HepG2 (cell line): ENCODE data around the gene PLD3. TPM values are rescaled to one million over a fixed set of nuclear protein-coding genes. Genes with fewer than 3 reads are reported as not detected.

Experiments
- ATAC-seq: fragments of 200-7000 bp; cut with Tn5 transposase; 3 replicates; pipeline ENCODE4 v1.9.1; 2020; ENCODE audit warnings: mild to moderate bottlenecking, moderate library complexity
- BruUV-seq: library from RNA; stranded (reverse); fragments of 400-500 nt; replicated peaks from 2 replicates; lab custom pipeline; 2021; lab: Mats Ljungman, UMichigan
- CTCF ChIA-PET: fragments of 300-600 bp; formaldehyde crosslinking; extraction: SDS; loops from one replicate; lab custom pipeline; 2021; ENCODE audit warnings: low total read pairs, inconsistent platforms, low intra/inter-chr PET ratio; lab: Yijun Ruan, JAX
- POLR2A ChIA-PET: fragments of 350-600 bp; sonication (Branson Sonifier 250); formaldehyde crosslinking; loops from one replicate; lab custom pipeline; 2020; ENCODE audit warnings: antibody characterized with exemption, inconsistent platforms; lab: Yijun Ruan, JAX
- DNase-seq: peaks from one replicate; pipeline ENCODE4 v3.0.0-alpha.2; 2015; ENCODE audit warnings: low spot score
- FAIRE-seq: peaks from 3 replicates; lab custom pipeline; 2011; peaks lifted over from hg19 to GRCh38; lab: Jason Lieb, UNC
- H2AFZ ChIP-seq: one replicate; pipeline ENCODE4 v1.6.1; 2011; ENCODE audit warnings: low read length, inconsistent platforms
- H3K27ac ChIP-seq: fragments of 300-600 bp; 3 replicates; pipeline ENCODE4 v1.8.0; 2011; ENCODE audit warnings: mixed run types, mild to moderate bottlenecking, mixed read lengths, low read length, inconsistent platforms; ENCODE audit not compliant: insufficient read depth; ENCODE audit errors: extremely low read length
- H3K27me3 ChIP-seq, 2 experiments: fragments of 200-600 bp in 1 of 2; 2 replicates in 1 of 2; 3 replicates in 1 of 2; pipeline versions ENCODE4 v1.6.0 to v1.8.0; 2011; ENCODE audit warnings: low read length in 2 of 2, mild to moderate bottlenecking in 2 of 2, moderate library complexity in 2 of 2, inconsistent platforms in 1 of 2; ENCODE audit not compliant: insufficient read depth in 2 of 2, control insufficient read depth in 1 of 2
- H3K36me3 ChIP-seq, 2 experiments: fragments of 200-600 bp in 1 of 2; replicated peaks in 1 of 2; 2 replicates in 1 of 2; 3 replicates in 1 of 2; pipeline versions ENCODE4 v1.5.1 to v1.8.0; 2011; ENCODE audit warnings: low read length in 2 of 2, inconsistent platforms in 1 of 2; ENCODE audit not compliant: insufficient read depth in 2 of 2, control insufficient read depth in 1 of 2
- H3K4me1 ChIP-seq: 2 replicates; pipeline ENCODE4 v1.5.1; 2012; ENCODE audit warnings: low read length, inconsistent platforms; ENCODE audit not compliant: insufficient read depth
- H3K4me2 ChIP-seq: 2 replicates; pipeline ENCODE4 v1.6.0; 2011; ENCODE audit warnings: low read depth, low read length, inconsistent platforms
- H3K4me3 ChIP-seq, 3 experiments: fragments of 200-600 bp in 1 of 3; sonication (generic), shearing (Covaris generic) in 1 of 3; replicated peaks in 1 of 3; 2 replicates each; pipeline ENCODE4 v1.5.1; 2011 to 2016; ENCODE audit warnings: low read length in 3 of 3, inconsistent platforms in 2 of 3, low read depth in 2 of 3, mild to moderate bottlenecking in 2 of 3, control low read depth in 1 of 3, mixed read lengths in 1 of 3; ENCODE audit not compliant: insufficient read depth in 1 of 3
- H3K79me2 ChIP-seq: one replicate; pipeline ENCODE4 v1.6.1; 2011; ENCODE audit warnings: low read length, inconsistent platforms; ENCODE audit not compliant: insufficient read depth
- H3K9ac ChIP-seq: 2 replicates; pipeline ENCODE4 v1.6.0; 2011; ENCODE audit warnings: mild to moderate bottlenecking, low read depth, low read length, inconsistent platforms; ENCODE audit not compliant: insufficient read depth
- H3K9me3 ChIP-seq: 2 replicates; pipeline ENCODE4 v1.5.1; 2012; ENCODE audit warnings: mild to moderate bottlenecking, low read length
- H4K20me1 ChIP-seq: 2 replicates; pipeline ENCODE4 v1.6.0; 2011; ENCODE audit warnings: inconsistent platforms, mild to moderate bottlenecking, low read length, moderate library complexity; ENCODE audit not compliant: insufficient read depth
- GABPA ChIP-seq, 2 experiments: IDR thresholded peaks; 2 replicates each; pipeline ENCODE4 v1.6.1; 2011 to 2016; ENCODE audit warnings: low read depth in 2 of 2, low read length in 1 of 2, missing biosample characterization in 1 of 2, missing genetic modification characterization in 1 of 2
- HMGA1 ChIP-seq: sonication (generic); formaldehyde crosslinking; conservative IDR thresholded peaks from 2 replicates; pipeline ENCODE4 v1.4.0; 2020; ENCODE audit warnings: missing genetic modification reagents
- PAX8 ChIP-seq: sonication (generic); formaldehyde crosslinking; IDR thresholded peaks from 2 replicates; pipeline ENCODE4 v1.8.0; 2022; ENCODE audit warnings: mild to moderate bottlenecking, missing genetic modification reagents, borderline replicate concordance
- PHF5A ChIP-seq: IDR thresholded peaks from one replicate; pipeline ENCODE4 v1.6.1; 2018; ENCODE audit warnings: low read depth, missing genetic modification reagents; ENCODE audit not compliant: unreplicated experiment
- SMAD1 ChIP-seq: sonication (generic); formaldehyde crosslinking; IDR thresholded peaks from 2 replicates; pipeline ENCODE4 v1.4.0; 2020; ENCODE audit warnings: missing genetic modification reagents, low read depth, mild to moderate bottlenecking, borderline replicate concordance
- ZBTB46 ChIP-seq: sonication (generic); formaldehyde crosslinking; IDR thresholded peaks from 2 replicates; pipeline ENCODE4 v1.4.0; 2020; ENCODE audit warnings: mild to moderate bottlenecking, missing genetic modification reagents, borderline replicate concordance
- ZNF136 ChIP-seq: sonication (generic); formaldehyde crosslinking; IDR thresholded peaks from 2 replicates; pipeline ENCODE4 v1.8.1; 2022; ENCODE audit warnings: low read depth, mild to moderate bottlenecking, moderate library complexity, missing genetic modification reagents
- ZNF629 ChIP-seq: sonication (generic); formaldehyde crosslinking; conservative IDR thresholded peaks from 2 replicates; pipeline ENCODE4 v1.5.0; 2020; ENCODE audit warnings: missing genetic modification reagents
- ZNF720 ChIP-seq: sonication (generic); formaldehyde crosslinking; IDR thresholded peaks from 2 replicates; pipeline ENCODE4 v1.4.0; 2020; ENCODE audit warnings: missing genetic modification reagents
- ZNF841 ChIP-seq: sonication (generic); formaldehyde crosslinking; IDR thresholded peaks from 2 replicates; pipeline ENCODE4 v1.8.1; 2023; ENCODE audit warnings: missing genetic modification reagents, borderline replicate concordance
- WGBS: methylation state at CpG from one replicate; pipeline ENCODE4 v1.1.6; 2017; ENCODE audit warnings: low lambda C conversion rate; 5-methylcytosine and 5-hydroxymethylcytosine counted together
- in situ Hi-C: cut with HindIII; loops from 2 replicates; pipeline ENCODE4 v1.10.0; 2017; ENCODE audit warnings: low pct_unique_long_range_greater_than_20kb; ENCODE audit not compliant: extremely low pct_ligation_motif_present
- intact Hi-C: fragments of 100-400 bp; cut with micrococcal nuclease; formaldehyde crosslinking; loops from one replicate; pipeline ENCODE4 v1.10.0; 2022; ENCODE audit not compliant: unreplicated experiment
- polyA plus RNA-seq, 8 experiments: library from polyadenylated mRNA; depleted of rRNA in 3 of 8; stranded (reverse) in 7 of 8; unstranded in 1 of 8; fragments of >200 nt; fragmentation: Illumina TruSeq in 4 of 8; extraction: Trizol in 4 of 8; gene quantifications; 2 replicates each; pipeline versions ENCODE4 v1.2.1 to v1.2.3, GENCODE V29; 2011 to 2016; ENCODE audit warnings: low read depth in 4 of 8, missing spikeins in 1 of 8, mixed read lengths in 1 of 8; ENCODE audit not compliant: insufficient read depth in 1 of 8
- total RNA-seq, 5 experiments: library from RNA; depleted of rRNA; stranded (reverse); fragments of >200 nt; fragmentation: Illumina TruSeq; extraction: Trizol; gene quantifications; 2 replicates each; pipeline ENCODE4 v1.2.3, GENCODE V29; 2016; ENCODE audit warnings: low read depth in 1 of 5
- TF ChIP-seq, protein P1 (sequence below): fragments of 450-650 bp; IDR thresholded peaks from 2 replicates; pipeline ENCODE4 v1.6.1; 2016
- TF ChIP-seq, protein P2 (sequence below): sonication (generic); formaldehyde crosslinking; IDR thresholded peaks from 2 replicates; pipeline ENCODE4 v1.5.0; 2020; ENCODE audit warnings: mild to moderate bottlenecking, missing genetic modification reagents, moderate library complexity

Gene PLD3
- total and polyA plus RNA-seq, 2 of the 13 experiments (the other 11 are each of a cell fraction or from before 2014, with no cell fraction given): 45.7 to 164 TPM

GRCh38 chr19:40362160-40362559 is 13.7 kb downstream of the PLD3 start:
- BruUV-seq: no TSS peak
- ATAC-seq: no peak
- no peak overlapping the region for H3K4me3 ChIP-seq
- POLR2A ChIA-PET: no interaction called here
- no peaks in the 10 kb centered on the region for H3K9me3 ChIP-seq
- peaks cover 7% of the 10 kb centered on the region for H3K4me1 ChIP-seq
- H2AFZ ChIP-seq: no peak overlapping the region
- in situ Hi-C loops: no loop called here
- H4K20me1 ChIP-seq: no peaks in the 10 kb centered on the region
- 88% methylated on average over 3 of the region's 3 CpGs for WGBS
- intact Hi-C loops: no loop called here
- no peak overlapping the region for H3K27ac ChIP-seq
- no peak overlapping the region for H3K9ac ChIP-seq
- DNase-seq: no peak
- peaks cover 1 to 2% of the 10 kb centered on the region in 2 experiments; a peak in 2 of 5 replicates for H3K36me3 ChIP-seq
- no peaks in the 10 kb centered on the region for H3K27me3 ChIP-seq
- H3K79me2 ChIP-seq: no peaks in the 10 kb centered on the region
- no peak overlapping the region for H3K4me2 ChIP-seq
- CTCF ChIA-PET: no interaction called here
- FAIRE-seq: no peak
- TF ChIP-seq ZNF841 (CRISPR knock-in tag) (no peak), ZNF629 (CRISPR knock-in tag) (peak; percentile 75)

- DNase-seq: no peak
- Histone ChIP-seq H3K27me3 (no peaks in the 10 kb centered on the region), H3K4me3 (no peak overlapping the region), H3K79me2 (no peaks in the 10 kb centered on the region), H3K9ac (no peak overlapping the region), H3K27ac (no peak overlapping the region), H2AFZ (no peak overlapping the region), H3K9me3 (no peaks in the 10 kb centered on the region), H4K20me1 (no peaks in the 10 kb centered on the region), H3K36me3 (peaks cover 1 to 8% of the 10 kb centered on the region in 2 experiments; a peak in 3 of 5 replicates), H3K4me2 (no peak overlapping the region), H3K4me1 (peaks cover 1% of the 10 kb centered on the region; the same call in 1 of the 2 replicates)
- FAIRE-seq: no peak
- 93% methylated on average over 5 of the region's 5 CpGs for WGBS
- in situ Hi-C loops: no loop called here
- ChIA-PET POLR2A (no interaction called here), CTCF (no interaction called here)
- BruUV-seq: no TSS peak
- intact Hi-C loops: no loop called here
- no peak for ATAC-seq
- TF ChIP-seq PHF5A (CRISPR knock-in tag): no peak
- no peak for TF ChIP-seq PAX8
- TF ChIP-seq, protein P1, sequence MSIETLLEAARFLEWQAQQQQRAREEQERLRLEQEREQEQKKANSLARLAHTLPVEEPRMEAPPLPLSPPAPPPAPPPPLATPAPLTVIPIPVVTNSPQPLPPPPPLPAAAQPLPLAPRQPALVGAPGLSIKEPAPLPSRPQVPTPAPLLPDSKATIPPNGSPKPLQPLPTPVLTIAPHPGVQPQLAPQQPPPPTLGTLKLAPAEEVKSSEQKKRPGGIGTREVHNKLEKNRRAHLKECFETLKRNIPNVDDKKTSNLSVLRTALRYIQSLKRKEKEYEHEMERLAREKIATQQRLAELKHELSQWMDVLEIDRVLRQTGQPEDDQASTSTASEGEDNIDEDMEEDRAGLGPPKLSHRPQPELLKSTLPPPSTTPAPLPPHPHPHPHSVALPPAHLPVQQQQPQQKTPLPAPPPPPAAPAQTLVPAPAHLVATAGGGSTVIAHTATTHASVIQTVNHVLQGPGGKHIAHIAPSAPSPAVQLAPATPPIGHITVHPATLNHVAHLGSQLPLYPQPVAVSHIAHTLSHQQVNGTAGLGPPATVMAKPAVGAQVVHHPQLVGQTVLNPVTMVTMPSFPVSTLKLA: no peak
- TF ChIP-seq, protein P2, sequence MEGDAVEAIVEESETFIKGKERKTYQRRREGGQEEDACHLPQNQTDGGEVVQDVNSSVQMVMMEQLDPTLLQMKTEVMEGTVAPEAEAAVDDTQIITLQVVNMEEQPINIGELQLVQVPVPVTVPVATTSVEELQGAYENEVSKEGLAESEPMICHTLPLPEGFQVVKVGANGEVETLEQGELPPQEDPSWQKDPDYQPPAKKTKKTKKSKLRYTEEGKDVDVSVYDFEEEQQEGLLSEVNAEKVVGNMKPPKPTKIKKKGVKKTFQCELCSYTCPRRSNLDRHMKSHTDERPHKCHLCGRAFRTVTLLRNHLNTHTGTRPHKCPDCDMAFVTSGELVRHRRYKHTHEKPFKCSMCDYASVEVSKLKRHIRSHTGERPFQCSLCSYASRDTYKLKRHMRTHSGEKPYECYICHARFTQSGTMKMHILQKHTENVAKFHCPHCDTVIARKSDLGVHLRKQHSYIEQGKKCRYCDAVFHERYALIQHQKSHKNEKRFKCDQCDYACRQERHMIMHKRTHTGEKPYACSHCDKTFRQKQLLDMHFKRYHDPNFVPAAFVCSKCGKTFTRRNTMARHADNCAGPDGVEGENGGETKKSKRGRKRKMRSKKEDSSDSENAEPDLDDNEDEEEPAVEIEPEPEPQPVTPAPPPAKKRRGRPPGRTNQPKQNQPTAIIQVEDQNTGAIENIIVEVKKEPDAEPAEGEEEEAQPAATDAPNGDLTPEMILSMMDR (CRISPR knock-in tag): no peak
- no peak for TF ChIP-seq HMGA1 (CRISPR knock-in tag)
- no peak for TF ChIP-seq ZBTB46 (CRISPR knock-in tag)
- TF ChIP-seq ZNF720 (CRISPR knock-in tag): no peak
- no peak for TF ChIP-seq GABPA (IDR thresholded peaks at IDR 0.05; ENCODE audit: low read depth, low read length)
- no peak for TF ChIP-seq GABPA (CRISPR knock-in tag; IDR thresholded peaks at IDR 0.05; ENCODE audit: low read depth)
- no peak for TF ChIP-seq ZNF136
- no peak for TF ChIP-seq SMAD1
Observed at GRCh38 chr19:40363069-40363468, 14.6 kb downstream of the PLD3 start.
